ENCODE data around the gene CPAMD8. TPM values are rescaled to one million over a fixed set of nuclear protein-coding genes. Genes with fewer than 3 reads are reported as not detected.

CPAMD8 gene
- total RNA-seq, 1 experiment from 2014 or later: 3.9 TPM

GRCh38 chr19:17060802-17061201, 34.2 kb upstream of the CPAMD8 start:
- Histone ChIP-seq H3K9me2 (replicated peaks; ENCODE audit: low read length) (no peaks in the 10 kb centered on the region), H3K9ac (ENCODE audit: low read length) (no peak overlapping the region), H3K4me3 (ENCODE audit: low read length) (no peak overlapping the region), H3K36me3 (ENCODE audit: low read depth, low read length) (peaks cover 79% of the 10 kb centered on the region), H3F3A (ENCODE audit: low read length, unreplicated experiment) (no peaks in the 10 kb centered on the region), H2AFZ (ENCODE audit: low read length) (no peak overlapping the region), H3K9me3 (ENCODE audit: low read length) (peaks cover 20% of the 10 kb centered on the region), H3K79me2 (ENCODE audit: low read length) (peaks cover 30% of the 10 kb centered on the region), H3K4me1 (ENCODE audit: insufficient read depth, low read length) (no peaks in the 10 kb centered on the region), H3K27me3 (ENCODE audit: low read length) (no peaks in the 10 kb centered on the region), H4K20me1 (ENCODE audit: low read length) (no peaks in the 10 kb centered on the region), H3K4me2 (ENCODE audit: low read length) (no peak overlapping the region), H3K27ac (ENCODE audit: low read length) (no peak overlapping the region)
- TF ChIP-seq EZH2 (IDR thresholded peaks at IDR 0.05; ENCODE audit: low read length, unreplicated experiment) (no peak), EZH2phosphoT487 (IDR thresholded peaks at IDR 0.05; ENCODE audit: borderline replicate concordance, low read length) (no peak)
- TF ChIP-seq, protein P1, sequence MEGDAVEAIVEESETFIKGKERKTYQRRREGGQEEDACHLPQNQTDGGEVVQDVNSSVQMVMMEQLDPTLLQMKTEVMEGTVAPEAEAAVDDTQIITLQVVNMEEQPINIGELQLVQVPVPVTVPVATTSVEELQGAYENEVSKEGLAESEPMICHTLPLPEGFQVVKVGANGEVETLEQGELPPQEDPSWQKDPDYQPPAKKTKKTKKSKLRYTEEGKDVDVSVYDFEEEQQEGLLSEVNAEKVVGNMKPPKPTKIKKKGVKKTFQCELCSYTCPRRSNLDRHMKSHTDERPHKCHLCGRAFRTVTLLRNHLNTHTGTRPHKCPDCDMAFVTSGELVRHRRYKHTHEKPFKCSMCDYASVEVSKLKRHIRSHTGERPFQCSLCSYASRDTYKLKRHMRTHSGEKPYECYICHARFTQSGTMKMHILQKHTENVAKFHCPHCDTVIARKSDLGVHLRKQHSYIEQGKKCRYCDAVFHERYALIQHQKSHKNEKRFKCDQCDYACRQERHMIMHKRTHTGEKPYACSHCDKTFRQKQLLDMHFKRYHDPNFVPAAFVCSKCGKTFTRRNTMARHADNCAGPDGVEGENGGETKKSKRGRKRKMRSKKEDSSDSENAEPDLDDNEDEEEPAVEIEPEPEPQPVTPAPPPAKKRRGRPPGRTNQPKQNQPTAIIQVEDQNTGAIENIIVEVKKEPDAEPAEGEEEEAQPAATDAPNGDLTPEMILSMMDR (conservative IDR thresholded peaks at IDR 0.05; ENCODE audit: low read depth, low read length): no peak
- intact Hi-C loops (cut with micrococcal nuclease): no loop called here
- ChIA-PET CTCF (no interaction called here), POLR2A (ENCODE audit: unreplicated experiment) (no interaction called here)
- ATAC-seq (no peak), DNase-seq (no peak)
- no TSS peak for BruUV-seq (replicated peaks)

DNA sequence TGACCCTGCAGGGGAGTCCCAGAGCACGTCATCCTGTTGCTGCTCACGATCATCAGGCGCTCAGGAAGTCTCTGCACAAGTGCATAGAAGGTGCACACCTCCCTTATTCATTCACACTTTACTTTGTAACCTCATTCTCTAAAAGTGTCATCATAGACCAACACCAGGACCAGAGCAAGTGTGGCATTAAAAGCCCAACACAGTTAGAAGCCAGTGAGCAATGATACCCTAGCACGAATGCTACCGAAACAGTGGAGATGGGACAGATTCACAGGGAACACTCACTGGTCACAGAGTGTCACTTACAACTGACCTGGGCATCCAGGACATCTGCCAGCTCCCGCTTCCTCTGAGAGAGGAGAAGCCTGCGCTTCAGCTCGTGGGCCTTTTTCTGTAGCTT, 31.6 kb upstream of the CPAMD8 start:
- Histone ChIP-seq H4K20me1 (ENCODE audit: low read length) (no peaks in the 10 kb centered on the region), H3K36me3 (ENCODE audit: low read depth, low read length) (peaks cover 60% of the 10 kb centered on the region), H3K4me1 (ENCODE audit: insufficient read depth, low read length) (no peaks in the 10 kb centered on the region), H3K9me3 (ENCODE audit: low read length) (peaks cover 9% of the 10 kb centered on the region; the same call in 1 of the 2 replicates), H3K4me2 (ENCODE audit: low read length) (no peak overlapping the region), H3K9me2 (replicated peaks; ENCODE audit: low read length) (no peaks in the 10 kb centered on the region), H3K79me2 (ENCODE audit: low read length) (peaks cover 9% of the 10 kb centered on the region; the same call in 1 of the 2 replicates), H3K9ac (ENCODE audit: low read length) (no peak overlapping the region), H3K27ac (ENCODE audit: low read length) (no peak overlapping the region), H2AFZ (ENCODE audit: low read length) (no peak overlapping the region), H3F3A (ENCODE audit: low read length, unreplicated experiment) (no peaks in the 10 kb centered on the region), H3K4me3 (ENCODE audit: low read length) (no peak overlapping the region), H3K27me3 (ENCODE audit: low read length) (no peaks in the 10 kb centered on the region)
- ATAC-seq: no peak
- no peak for DNase-seq
- CTCF ChIA-PET: no interaction called here
- no TSS peak for BruUV-seq (replicated peaks)
- no peak for TF ChIP-seq EZH2phosphoT487 (IDR thresholded peaks at IDR 0.05; ENCODE audit: borderline replicate concordance, low read length)
- POLR2A ChIA-PET (ENCODE audit: unreplicated experiment): no interaction called here
- intact Hi-C loops (cut with micrococcal nuclease): loop anchor here (10.0 kb wide), 1 partner anchor 163 kb away; no protein-coding TSS in a partner anchor

DNA sequence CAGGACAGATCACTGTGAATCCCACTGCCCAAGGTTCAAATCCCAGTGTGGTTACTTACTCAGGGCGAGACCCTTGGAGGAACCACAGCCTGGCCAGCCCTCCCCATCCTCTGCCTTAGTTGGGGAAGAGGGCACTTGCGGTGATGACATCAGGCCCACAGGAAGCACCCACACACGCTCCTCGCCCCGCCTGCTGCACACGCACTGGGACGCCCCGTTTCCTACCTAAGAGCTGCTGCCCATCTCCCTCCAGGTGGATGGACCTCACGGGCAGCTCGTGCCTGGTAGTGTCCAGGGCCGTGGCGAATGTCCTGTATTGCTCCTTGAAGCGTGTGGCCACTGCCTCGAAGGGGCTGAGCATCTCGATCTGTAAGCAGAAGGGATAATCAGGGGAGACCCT, 29.0 kb upstream of the CPAMD8 start:
- Histone ChIP-seq H3K4me1 (ENCODE audit: insufficient read depth, low read length) (no peaks in the 10 kb centered on the region), H3K79me2 (ENCODE audit: low read length) (no peaks in the 10 kb centered on the region), H3K9ac (ENCODE audit: low read length) (no peak overlapping the region), H3K4me3 (ENCODE audit: low read length) (no peak overlapping the region), H3K9me2 (replicated peaks; ENCODE audit: low read length) (no peaks in the 10 kb centered on the region), H3K27me3 (ENCODE audit: low read length) (no peaks in the 10 kb centered on the region), H3K9me3 (ENCODE audit: low read length) (peaks cover 9% of the 10 kb centered on the region; the same call in 1 of the 2 replicates), H2AFZ (ENCODE audit: low read length) (no peak overlapping the region), H3F3A (ENCODE audit: low read length, unreplicated experiment) (no peaks in the 10 kb centered on the region), H3K36me3 (ENCODE audit: low read depth, low read length) (peaks cover 46% of the 10 kb centered on the region), H4K20me1 (ENCODE audit: low read length) (no peaks in the 10 kb centered on the region), H3K27ac (ENCODE audit: low read length) (no peak overlapping the region), H3K4me2 (ENCODE audit: low read length) (no peak overlapping the region)
- no TSS peak for BruUV-seq (replicated peaks)
- DNase-seq: no peak
- POLR2A ChIA-PET (ENCODE audit: unreplicated experiment): no interaction called here
- TF ChIP-seq, protein P1 (conservative IDR thresholded peaks at IDR 0.05; ENCODE audit: low read depth, low read length): no peak
- CTCF ChIA-PET: no interaction called here
- intact Hi-C loops (cut with micrococcal nuclease): loop anchor here (10.0 kb wide), 1 partner anchor 161 kb away; no protein-coding TSS in a partner anchor
- ATAC-seq: no peak

Data from PC-3 (cell line).